Middle frontal gyrus (tissue), 1 donor: ENCODE results near the gene PCSK2.

Experiments used
- DNase-seq: peaks from one replicate; pipeline ENCODE4 v3.0.0-alpha.2; 2015; ENCODE audit warnings: low spot score; ENCODE audit errors: extremely low spot score

The PCSK2 gene

DNA sequence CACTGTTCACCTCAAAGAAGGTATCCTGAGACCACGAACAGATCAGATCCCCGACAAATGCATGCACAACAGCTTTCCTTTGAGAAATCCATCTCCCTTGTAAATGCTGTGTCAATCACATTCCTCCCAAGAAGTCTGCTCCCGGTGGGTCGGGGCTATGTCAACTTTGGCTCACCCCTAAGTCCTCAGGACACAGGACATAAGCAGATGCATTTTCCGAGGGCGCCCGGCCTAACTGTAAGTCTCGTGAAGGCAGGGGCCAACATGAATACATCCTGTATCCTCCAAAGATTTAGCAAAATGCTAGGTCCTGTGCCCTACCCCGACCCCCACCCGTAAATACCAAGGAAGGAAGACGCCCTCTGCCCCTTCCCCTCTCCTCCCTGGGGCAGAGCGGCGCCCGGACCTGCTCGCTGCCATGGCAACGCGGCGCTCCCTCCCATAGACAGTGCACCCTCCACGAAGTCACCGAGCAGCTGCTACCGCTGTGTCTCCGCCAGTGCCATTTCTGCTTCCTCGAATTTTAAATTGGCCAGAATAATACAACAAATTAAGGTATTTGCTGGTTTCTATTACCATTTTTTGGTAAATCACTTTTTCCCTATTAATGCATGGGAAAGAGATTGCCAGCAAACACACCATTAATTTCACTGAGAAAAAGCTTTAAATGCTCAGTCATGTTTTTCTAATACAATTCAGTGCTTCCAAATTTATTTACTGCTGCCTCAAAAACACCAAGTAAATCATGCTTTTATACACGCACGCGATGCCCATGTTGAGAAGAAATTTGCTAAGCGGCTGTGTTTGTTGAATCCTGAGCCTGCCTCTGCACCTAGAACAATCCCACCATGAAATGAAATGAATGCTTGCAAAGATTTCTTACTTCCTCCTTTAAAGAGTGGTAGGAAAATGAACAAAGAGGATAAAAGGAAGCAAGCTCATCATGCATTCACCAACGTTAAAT lies 100.6 kb downstream of the PCSK2 start:
- DNase-seq: no peak

DNA sequence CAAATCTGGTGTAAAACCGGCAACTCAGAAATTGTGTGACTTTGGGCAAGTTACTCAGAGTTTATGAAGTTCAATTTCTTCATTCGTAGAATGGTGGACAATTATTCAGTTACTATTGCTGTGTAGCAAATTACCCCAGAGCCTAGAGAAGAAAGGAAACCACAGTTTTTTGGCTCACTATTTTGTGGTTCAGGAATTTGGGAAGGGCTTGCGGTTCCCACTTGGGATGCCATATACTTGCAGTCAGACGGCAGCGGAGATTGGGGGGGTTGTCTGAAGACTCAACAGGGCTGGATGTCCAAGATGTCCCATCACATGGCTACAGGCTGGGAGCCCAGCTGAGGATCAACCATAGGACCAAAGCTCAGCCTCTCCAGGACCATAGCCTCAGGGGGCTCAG lies 108.1 kb downstream of the PCSK2 start:
- DNase-seq: no peak

DNA sequence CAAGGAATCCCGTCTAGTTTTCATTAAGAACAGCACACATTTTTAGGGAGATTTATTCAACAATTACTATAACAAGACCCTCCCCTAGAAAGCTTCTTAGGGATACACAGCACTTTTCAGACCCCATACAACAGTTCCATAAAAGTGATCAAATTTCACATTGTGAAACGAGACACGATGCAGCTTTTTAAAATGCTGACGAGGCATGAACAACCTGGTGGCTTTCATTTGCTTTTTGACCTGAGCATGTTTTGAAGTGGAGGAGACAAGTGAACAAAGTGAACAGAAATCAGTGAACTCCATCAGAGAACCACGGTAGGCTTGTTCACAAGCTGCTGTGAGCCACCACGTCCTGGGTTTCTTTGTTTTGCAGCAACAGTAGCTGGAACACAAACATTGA lies 112.2 kb downstream of the PCSK2 start:
- no peak for DNase-seq

DNA sequence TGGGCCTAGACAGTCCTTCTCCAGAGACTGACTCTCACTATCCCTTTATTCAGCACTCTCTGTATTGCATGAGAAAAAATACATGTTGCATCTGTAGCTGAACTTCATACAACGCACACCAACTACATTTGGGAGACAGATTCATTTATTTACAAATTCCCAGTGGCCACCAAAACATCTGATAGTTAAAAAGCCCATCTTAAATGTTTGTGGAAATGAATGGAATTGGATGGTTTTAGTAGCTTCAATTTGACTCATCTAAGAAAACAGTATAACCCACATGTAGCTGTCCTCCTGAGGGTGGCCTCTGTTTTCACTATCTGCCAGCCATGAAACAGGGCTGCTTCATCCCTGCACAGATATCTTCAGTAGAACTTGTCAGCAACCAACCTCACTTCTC lies 116.3 kb downstream of the PCSK2 start:
- DNase-seq: no peak

DNA sequence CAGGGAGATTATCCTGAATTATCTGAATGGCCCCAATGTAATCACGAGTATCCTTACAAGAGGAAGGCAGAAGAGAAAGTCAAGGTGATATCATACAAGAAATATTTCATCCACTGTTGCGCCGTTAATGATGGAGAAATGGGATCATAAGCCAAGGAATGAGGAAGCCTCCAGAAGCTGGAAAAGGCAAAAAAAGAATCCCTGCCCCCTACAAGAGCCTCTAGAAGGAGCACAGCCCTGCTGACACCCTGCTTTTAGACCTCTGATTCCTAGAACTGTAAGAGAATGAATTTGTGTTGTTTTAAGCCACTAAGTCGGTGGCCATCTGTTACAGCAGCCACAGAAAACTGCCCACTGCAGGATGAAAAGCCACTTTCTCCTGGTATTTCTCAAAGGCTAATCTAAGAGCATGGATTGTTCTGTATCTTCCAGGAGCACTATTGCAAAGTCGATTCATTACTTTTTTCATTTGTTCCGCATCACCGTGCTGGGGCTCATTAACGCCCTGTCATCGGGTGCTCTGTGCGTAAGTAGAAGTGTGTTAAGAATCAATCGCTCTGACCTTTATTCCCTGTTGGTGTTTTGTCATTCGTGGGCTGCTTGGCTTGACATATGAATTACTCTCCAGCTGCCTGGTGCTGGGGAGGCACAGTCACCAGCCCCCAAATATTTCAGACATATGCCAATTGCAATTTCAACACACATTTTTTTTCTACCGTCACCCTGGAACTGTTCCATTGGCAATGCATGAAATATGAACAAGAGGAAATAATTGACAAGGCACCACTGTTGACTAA lies 117.0 kb downstream of the PCSK2 start:
- DNase-seq: no peak

DNA sequence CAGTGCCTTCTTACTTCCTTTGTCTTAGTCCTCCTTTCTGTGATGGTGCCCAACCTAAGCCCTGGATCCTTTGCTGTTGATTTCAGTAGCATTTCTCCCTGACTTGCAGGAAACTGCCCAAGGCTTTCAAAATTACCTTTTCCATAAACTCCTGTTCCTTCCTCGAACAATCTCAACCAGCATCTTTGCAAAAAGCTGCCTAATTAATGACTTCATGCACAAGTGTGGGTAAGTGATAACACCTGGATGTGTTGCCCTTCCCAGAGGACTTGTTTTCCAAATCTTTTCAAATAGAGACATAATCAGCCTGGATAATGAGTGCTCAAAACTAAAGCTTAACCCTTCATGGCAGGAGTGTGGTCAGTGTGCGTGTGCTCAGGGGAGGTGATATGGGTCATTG lies 118.0 kb downstream of the PCSK2 start:
- no peak for DNase-seq

DNA sequence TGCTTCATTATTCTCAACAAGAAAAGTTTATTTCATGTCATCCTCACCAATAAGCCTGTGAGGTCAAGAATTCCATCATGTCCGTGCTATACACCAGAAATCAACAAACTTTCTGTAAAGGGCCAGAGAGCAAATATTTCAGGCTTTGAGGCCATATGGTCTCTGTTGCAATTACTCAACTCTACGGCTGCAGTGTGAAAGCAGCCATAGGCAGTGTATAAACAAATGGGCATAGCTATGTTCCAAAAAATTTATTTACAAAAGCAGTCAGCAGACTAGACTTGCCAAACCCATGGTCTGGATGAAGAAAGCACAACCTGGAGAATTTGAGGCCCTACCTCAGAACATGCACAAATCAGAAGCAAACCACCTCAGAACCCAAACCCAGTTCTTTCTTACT lies 118.5 kb downstream of the PCSK2 start:
- no peak for DNase-seq

DNA sequence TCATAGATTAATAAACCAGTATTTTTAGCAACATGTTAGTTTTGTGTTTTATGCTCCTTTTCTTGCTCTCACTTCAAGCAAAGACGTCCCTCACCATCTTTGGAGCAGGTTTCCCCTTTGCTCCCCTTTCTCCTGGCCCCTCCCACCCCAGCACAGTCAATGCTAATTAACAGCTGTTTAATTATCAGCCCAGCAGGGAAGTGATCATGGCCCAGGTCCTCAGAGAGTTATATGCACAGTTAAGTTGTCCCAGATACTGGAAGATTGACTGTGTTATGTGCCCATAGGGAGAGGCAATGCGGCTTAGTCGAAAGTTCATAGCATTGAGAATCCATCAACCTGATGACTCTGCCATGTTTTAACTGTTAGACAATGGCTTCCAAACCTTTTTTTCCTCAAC lies 123.5 kb downstream of the PCSK2 start:
- DNase-seq: no peak

DNA sequence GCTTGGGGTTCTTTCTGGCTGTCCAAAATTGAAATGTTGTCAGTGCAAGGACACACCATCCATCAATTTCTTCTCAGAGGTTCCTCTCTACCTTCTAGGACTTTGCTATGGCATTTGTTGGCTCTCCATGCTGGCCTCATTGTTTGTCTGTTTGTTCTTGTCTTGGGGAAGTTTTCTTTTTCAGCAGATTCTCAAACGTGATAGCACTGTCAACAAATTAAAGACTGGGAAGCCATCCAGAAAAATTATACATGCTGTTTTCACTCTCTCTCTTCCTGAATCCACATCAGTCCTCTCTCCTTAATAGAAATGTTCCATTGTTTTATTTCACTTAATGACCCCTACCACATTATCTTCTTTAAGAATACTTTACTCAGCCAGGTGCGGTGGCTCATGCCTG lies 130.4 kb downstream of the PCSK2 start:
- no peak for DNase-seq

DNA sequence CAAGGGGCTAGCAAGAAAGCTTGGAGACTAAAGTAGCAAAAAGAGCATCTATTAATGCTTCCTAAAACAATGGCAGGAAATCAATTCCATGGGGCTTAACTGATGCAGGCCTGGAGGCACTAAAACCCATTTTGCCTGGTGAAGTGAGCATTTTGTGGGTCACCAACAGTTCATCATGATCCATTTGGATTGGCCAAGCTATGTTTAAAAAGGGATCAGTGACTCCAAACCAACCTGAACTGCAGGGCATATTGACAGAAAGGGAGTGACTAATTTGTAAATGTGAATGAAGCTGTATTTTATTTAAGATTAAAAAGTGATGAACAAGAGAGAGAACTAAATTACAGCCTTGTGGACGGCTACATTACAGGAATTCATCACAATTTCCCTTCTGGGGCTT lies 132.0 kb downstream of the PCSK2 start:
- no peak for DNase-seq

DNA sequence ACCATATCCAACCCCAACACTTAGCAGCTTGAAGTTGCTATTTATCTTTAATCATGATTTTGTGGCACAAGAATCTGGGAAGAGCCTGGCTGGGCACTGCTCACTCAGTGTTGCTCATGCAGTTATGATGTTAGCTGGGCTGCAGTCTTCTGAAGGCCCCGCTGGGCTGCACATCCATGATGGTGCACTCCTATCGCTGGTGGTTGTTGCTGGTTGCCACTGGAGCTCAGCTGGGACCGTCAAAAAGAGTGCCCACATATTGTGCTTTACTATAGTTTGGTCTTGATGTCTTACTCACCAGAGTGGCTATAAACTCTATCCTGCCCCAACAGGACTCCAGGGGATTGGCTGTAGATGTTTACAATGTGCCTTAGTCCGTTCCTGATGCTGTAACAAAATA lies 137.8 kb downstream of the PCSK2 start:
- DNase-seq: no peak

DNA sequence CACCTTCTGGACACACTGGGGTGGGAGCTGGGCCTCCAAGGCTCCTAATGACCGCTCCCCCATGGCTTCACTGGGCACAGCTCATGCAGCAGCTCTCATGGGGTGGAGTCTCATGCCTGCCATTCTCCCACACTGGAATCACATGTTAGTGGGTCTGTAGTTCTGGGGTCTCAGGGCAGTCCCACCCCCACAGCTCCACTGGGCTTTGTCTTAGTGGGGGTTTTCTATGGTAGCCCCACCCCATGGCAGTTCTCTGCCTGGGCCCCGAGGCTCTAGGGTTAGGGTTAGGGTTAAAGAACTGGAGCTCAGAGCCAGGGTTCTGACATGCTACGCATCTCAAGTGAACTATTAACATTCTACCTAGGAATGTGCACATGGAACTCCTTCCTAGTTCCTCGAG lies 139.0 kb downstream of the PCSK2 start:
- no peak for DNase-seq

DNA sequence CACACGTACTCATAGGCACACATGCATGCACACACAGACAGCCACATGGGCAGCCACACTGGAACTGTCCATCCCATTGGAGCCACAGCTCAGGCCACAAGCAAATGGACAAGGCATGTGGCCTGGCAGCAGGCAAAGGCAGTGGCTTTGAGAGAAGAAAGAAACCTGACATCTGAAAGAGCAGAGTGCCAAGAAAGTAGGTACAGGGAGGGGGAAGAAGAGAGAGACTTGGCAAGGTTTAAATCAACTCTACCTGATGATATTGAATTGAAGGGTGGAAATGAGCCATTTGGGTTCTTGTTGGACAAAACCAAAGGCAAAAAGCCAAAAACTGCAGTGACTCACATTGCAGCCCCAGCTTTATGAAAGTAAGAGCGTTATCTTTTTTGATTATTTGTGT lies 142.7 kb downstream of the PCSK2 start:
- no peak for DNase-seq

DNA sequence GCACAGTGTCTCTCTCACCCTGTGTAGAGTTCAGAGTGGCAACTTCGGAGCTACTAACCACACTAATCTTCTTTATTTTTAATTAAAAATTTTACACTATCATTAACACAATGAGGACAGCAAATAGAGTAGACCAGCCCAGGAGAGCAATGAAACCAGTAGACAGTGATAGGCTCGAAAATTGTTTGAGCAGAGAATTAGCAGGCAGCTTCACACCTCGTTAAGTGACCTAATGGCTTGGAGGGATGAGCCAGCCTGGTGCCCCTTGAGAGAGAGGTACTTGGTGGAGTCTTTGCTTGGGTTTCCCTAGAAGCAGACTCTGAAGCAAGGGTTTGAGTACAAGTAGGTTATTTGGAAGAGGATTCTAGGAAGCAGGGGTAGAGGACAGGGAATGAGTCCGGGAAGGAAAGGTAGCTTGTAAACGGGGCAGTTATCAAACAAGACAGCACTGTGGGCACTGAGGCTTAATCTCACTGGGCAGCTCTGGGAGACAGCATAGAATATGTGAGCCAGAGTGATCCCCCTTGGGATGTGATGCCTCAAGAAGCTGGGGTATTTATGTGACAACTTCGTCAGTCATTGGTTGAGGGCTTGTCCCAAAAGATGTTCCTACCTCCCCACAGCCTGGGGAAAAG lies 146.1 kb downstream of the PCSK2 start:
- no peak for DNase-seq

DNA sequence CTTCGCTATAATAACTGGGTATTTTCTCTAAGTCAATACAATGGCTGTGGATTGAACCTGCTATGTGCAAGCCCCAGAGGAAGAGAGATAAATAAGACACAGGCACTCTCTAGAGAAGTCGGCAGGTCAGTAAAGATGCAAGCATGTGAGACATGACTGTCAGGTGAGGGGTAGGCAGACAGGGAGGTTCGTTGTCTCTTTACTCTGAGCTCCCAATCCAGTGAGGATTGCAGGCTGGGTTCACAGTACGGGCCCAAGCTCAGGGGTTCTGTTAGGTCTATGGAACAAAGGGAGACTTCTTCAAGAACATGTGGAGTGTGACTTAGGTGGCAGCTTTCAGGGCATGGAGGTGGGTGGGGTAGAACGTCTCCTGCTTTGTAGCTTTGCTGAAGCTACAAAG lies 147.2 kb downstream of the PCSK2 start:
- DNase-seq: no peak

DNA sequence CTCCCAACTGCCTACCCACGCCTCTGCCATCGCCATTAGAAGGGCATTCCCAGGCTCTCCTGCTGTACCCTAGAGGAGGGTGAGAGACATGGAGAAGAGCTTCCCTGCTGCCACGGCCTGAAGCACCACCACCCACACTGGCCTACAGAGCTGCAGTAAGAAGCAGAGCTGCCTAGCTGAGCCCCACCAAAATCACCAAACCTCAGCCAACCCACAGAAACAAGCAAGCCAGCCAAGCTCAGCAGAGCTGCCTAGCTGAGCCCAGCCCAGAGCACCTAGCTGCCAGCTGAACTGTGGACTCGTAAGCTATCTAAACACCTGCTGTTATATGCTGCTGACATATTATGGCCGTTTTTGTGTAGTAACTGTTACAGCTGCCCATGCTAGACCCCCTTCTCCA lies 149.2 kb downstream of the PCSK2 start:
- no peak for DNase-seq

DNA sequence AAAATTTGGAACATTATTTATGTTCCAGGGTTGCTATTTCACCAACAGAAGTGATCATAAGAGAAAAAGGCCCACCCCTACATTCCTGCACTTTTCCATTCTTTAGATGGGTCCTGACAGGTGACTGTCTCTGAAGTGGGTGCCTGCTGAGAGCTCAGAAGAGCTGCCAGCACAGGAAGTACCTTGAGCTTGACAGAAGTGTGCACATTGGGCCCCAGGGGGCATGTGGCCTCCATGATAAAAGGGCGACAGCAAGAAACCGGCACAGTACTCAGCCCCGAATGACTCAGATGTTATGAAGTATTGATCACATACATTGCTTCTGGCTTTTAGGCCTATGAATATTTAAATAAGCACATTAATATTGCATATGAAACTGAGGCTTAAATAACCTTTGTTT lies 150.4 kb downstream of the PCSK2 start:
- DNase-seq: no peak

DNA sequence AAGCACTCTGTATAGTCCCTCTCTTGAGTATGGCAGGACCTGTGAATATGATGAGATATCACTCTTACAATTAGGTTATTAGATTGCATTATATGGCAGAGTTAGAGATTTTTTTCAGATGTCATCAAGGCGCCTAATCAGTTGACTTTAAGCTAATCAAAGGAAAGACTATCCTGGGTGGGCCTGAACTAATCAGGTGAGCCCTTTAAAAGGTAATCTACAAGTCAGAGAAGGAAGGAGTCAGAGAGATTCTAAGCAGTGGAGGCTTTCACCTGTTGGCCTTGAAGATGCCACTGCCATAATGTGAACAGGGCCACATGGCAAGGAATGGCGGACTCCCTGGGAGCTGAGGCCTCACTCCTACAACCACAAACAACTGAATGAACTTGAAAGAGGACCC lies 152.8 kb downstream of the PCSK2 start:
- DNase-seq: no peak

DNA sequence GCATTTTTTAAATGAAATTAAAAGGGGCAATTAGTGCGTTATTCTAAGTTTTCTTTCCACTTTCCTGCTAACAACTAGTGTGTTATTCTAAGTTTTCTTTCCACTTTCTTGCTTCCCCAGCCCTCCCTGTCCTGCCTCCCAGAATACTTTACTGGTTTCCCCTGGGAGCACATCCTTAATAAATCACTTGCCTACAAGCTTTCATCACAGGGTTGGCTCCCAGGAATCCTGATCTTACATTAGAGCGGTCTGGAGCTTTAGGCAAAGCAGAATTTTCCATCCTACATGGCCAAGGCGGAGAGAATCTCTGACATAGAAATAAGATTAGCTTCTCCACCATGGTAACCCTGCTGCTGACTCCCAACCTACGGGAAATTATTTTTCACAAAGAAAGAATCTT lies 154.0 kb downstream of the PCSK2 start:
- DNase-seq: no peak

DNA sequence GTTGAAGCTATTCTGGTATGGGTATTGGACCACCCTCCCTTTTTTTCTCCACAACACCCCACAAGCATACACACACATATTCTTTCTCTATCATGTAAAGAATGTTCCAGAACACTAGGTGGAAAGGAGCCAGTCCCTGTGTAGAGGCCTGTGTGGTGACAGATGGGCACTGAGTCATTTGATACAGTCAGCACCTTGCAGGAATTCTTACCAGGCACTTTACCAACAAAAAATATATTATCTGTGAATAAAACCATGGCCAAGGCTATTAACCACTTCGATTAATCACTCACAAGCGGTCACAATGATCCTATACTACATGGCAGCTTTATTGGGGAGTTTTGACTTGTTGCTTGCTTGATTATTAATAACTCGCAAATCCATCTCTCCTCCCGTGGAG lies 154.9 kb downstream of the PCSK2 start:
- DNase-seq: no peak

DNA sequence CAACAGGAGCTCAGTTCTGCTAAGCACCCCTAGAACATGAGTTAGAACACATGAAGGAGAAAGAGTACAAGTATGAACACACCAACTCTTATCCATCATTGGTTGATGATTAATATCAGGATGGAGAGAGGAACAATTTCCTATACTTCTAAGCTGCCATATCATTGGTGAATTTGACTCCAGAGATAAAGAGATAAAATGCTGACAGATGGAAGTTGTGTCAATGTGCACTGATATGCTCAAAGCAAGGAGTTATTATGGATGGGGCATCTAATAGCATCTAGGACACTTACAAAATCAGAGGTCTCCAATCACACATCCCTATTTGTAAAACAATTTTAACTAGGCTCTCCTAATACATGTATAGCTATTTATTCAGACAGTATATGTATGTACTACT lies 159.0 kb downstream of the PCSK2 start:
- no peak for DNase-seq

DNA sequence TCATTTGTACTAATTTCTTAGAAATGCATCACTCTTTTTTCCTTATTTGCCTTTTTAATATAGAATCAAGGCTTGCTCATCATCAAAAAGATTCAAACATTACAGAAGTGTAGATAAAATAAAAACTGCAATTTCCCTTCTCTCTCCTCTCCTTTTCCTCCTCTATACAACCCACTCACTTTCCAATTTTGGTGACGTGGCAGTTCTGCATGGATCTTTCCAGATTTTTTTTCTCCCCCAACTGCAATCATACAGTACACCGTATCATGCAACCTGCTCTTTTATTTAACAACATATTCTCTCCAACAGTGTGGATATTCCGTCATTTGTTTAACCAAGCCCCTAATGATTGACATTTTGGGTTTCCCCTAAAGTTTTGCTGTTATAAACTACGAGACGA lies 163.8 kb downstream of the PCSK2 start:
- DNase-seq: no peak
